GM18517 (cell line): ENCODE data around the gene C11orf98.
"Not testable (repeated sequence)": the region's sequence is repeated elsewhere in the genome, so short reads cannot be mapped to it uniquely, and the experiment has no call there.

Experiments
- ATAC-seq: cut with Tn5 transposase; IDR thresholded peaks from one replicate; pipeline ENCODE4 v1.9.1; 2021; ENCODE audit warnings: mild to moderate bottlenecking, moderate library complexity; ENCODE audit not compliant: unreplicated experiment

Gene C11orf98

GRCh38 chr11:62654297-62654696, 10.7 kb downstream of the C11orf98 start:
- ATAC-seq, result no peak

DNA sequence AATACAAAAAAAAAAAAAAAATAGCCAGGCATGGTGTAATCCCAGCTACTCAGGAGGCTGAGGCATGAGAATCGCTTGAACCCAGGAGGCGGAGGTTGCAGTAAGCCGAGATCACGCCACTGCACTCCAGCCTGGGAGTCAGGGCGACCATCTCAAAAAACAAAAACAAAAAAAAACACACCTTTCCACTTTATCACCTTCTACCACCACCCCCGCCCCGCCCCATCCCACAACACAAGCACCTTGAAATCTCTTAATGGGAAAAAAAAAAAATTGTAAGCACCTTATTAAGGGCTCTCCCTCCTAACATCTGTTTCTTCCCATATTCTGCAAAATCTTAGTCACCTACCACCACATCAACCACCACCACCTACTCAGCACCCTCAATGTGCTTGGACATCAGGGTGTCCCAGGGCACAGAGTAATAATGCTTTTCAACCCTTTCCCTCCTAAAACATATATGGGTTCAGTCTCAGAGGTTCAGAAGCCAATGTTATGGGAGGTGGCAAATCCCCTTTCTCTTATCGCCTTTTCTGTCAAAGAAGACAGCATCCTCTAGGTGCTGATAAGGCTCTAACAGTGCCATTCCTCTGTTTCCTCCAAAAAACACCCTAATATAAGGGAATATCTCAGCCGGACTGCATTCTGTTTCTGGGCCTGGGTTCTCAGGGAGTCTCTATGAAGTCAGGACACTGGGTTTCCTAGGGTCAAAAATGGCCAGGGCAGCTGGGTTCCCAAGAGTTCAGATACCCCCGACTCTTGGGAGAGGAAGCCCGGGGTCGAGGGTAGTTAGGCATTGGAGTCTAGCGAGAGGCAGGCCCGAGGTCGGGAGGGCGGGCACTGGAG, 12.6 kb downstream of the C11orf98 start:
- ATAC-seq, result no peak

- not testable (repeated sequence) for ATAC-seq
Measured at GRCh38 chr11:62650283-62650682, 14.7 kb downstream of the C11orf98 start.

DNA sequence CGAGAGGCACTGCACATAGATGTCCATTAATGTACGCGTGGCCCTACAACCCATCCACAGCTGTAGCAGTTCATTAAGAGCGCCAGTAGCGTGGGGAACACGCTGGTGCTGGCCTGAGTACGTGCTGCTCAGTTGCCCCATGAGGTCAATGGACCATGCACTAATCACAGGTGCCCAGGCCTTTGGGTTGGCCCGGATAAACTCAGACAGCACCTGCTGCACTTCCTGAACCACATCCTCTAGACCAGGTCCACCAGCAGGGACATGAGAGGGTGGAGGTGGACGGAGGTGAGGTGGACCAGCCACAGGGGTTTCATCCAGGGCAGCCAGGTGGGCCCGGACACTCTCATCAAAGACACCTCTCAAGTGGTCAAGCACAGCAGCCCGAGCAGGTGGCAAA, 15.5 kb downstream of the C11orf98 start:
- no peak for ATAC-seq

DNA sequence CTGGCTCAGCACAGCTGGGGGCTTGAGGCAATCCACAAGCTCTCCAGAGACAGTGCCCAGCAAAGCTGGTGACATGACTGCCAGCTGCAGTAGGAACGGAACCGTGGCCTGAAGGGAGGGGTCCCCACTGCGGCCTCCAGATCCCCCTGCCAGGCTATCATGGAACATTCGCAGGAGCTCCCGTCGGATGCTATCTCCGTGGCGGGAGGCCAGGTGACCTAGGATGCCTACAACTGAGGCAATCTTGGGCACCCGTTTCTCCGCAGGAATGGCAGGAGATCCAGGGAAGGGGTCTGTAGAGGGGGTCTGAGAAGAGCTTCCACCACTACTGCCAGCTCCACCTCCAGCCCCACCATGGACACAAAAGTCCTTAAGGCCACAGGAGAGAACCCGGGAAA, 16.0 kb downstream of the C11orf98 start:
- no peak for ATAC-seq

- no peak for ATAC-seq
Measured at GRCh38 chr11:62648185-62648966, 16.6 kb downstream of the C11orf98 start.

DNA sequence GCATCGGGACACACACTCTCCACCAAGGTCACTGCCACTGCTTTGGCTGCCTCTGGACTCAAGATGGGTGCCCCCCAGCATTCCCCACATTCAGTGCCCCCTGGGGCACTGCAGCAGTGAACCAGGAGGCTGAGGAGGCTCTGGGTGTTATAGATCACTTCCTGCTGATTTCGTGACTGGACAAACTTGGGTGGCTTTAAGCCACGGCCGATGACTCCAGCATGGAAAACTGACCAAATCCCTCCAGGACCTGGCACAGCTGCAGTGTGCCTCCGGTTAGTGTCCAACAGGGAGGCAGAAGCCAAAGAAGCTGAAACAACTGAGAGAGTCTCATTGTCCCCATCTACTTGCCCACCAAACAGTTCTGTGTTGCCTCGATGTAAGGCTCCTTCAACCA, 17.4 kb downstream of the C11orf98 start:
- no peak for ATAC-seq

DNA sequence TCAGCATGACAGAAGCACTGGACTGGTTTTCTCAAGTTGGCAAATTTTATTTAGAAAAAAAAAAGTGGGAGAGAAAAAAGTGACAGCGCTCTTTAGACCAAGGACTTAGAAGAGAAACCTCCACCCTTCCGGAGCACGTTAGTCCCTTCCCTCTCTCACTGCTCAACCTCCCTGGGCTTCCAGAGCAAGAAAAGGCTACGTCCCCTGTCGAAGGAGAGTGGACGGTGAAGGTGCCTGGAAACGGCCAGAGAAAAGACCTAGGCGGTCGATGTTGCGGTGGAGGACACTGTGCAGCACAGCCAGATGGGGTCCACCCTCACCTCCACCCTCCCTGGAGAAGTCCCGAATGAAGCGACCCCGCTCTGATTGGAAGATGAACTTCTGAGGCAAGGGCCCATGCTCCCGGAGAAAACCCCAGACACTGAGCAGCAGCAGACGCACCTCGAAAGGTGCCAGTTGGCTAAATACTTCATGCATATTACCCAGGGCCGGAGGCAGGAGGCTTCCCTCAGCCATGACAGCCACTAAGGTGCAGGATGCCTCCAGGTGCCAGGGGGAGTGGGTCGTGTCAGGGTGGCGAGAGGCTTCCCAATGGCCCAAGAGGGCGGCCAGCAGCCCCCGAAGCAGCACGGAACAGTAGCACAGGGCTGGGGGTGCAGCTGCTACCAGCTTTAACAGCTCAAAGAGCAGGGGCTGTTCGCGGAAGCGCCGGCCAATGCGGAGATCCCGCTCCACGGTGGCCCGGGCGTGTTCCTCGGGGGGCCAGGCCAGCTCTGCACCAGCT, 18.0 kb downstream of the C11orf98 start:
- peak; percentile 9 for ATAC-seq

- peak; percentile 85 for ATAC-seq
Measured at GRCh38 chr11:62645946-62646824, 18.8 kb downstream of the C11orf98 start, which contains the start of gene GANAB. Gene GANAB (minus strand): TSS chr11:62646613. CDS start chr11:62646599, 14 bp downstream.

GRCh38 chr11:62645671-62645945, 19.4 kb downstream of the C11orf98 start:
- ATAC-seq, result no peak

GRCh38 chr11:62644220-62644619, 20.8 kb downstream of the C11orf98 start:
- ATAC-seq, result no peak

DNA sequence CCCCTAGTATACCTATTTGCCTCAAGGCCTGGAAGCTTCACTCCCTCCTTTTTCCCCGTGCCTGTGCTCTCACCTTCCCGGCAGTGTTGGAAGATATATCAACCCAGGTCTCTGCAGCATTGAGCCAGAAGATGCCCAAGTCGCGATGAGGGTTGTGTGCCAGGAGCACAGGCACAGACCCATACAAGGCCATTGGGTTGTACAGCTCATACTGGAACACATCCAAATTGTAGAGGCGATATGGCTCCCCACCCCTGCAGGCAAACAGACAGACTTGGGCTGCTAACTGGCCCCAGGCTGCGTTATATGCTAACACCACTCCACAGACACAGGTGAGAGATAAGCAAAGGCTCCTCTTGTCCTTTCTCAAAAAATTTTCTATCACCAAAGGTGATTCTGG, 32.5 kb downstream of the C11orf98 start:
- no peak for ATAC-seq

DNA sequence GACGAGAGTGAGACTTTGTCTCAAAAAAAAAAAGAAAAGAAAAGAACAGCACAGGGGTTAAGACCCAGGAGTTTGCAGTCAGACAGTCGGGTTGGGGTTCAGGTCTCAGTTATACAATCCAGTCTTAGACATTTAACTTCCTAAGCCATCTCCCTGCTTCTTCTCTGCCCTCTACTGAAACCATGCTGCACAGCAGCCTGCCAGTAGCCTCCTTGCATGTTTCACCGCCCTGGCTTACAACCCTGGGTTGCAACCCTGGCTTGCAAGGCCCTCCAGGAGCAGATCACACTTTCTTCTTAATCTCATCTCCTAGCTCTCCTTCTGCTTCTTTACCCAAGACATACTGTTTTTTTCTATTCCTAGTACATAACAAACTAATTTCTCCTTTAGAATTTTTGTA, 37.3 kb downstream of the C11orf98 start:
- no peak for ATAC-seq

DNA sequence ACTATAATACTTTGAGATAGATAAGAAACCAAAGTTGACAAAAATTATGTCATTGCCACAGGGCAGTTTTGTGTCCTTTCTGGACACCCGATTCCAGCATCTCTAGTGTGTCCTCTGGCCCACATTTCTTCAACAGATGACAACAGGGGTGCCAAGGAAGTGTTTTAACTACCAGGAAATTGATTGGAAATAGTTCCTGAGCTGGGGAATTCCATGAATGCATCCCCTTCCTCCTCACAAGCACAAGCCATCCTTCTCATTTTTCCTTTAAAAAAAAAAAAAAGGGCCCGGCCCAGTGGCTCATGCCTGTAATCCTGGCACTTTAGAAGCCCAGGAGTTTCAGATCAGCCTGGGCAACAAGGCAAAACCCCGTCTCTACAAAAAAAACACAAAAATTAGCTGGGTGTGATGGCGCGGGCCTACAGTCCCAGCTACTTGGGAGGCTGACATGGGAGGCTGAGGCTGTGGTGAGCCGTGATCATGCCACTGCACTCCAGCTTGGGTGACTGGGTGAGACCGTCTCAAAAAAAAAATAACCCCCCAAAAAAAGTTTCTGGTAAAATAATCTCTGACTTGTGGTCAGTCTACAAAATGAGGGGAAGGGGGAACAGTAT, 42.4 kb downstream of the C11orf98 start:
- ATAC-seq, result no peak

- ATAC-seq, result peak; percentile 90
Measured at GRCh38 chr11:62621567-62622470, 43.2 kb downstream of the C11orf98 start, which contains the start of gene B3GAT3. Gene B3GAT3 (minus strand): TSS chr11:62621986. CDS start chr11:62621947, 39 bp downstream.

GRCh38 chr11:62621027-62621566, 43.9 kb downstream of the C11orf98 start:
- ATAC-seq, result no peak

GRCh38 chr11:62616957-62617356, 48.1 kb downstream of the C11orf98 start:
- not testable (repeated sequence) for ATAC-seq

DNA sequence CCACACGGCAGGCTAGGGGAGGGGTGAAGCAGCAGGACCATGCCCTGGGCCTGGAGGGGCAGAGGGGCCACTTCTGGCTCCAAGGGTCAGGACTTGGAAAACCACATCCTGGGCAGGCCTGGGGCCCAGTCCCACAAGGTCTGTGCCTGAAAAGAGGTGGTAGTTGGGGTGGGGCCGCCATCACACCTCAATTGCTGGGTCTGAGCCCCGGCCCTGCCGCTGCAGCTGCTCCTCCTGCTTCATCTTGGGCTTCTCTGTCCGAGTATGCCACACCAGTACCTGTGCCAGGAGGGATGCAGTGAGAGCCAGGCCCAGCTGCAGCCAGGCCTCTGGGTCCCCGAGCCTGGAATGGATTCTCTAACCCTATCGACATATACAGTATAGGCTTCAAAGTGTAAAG, 49.5 kb downstream of the C11orf98 start:
- ATAC-seq, result no peak

DNA sequence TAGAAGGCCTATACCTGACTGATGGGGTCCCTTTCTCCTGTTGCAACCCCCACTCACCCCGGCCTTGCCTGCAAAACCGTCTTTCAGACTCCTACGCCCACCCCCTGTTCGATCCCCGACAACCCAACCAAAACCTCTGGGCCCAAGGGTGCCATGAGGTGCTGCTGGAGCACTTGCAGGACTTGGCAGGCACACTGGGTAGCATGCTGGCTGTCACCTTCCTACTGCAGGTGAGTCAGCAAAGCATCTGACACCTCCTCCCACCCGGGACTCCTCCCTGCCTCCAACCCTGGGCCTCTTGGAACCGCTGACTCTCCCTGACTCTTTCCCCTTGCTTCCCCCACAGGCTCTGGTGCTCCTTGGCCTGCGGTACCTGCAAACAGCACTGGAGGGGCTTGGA, 50.7 kb downstream of the C11orf98 start:
- ATAC-seq, result no peak
